Subcutaneous abdominal adipose tissue (tissue), 5 donors: ENCODE measurements around the gene LRP1B.

ENCODE experiments used
- H3K27ac ChIP-seq: one replicate; pipeline ENCODE4 v1.7.0; 2013; ENCODE audit warnings: low read depth, mild to moderate bottlenecking, inconsistent platforms, low read length, moderate library complexity
- H3K27me3 ChIP-seq, 5 donors: one replicate each; pipeline ENCODE4 v1.7.0; 2013; ENCODE audit warnings: low read length in 5 of 5, inconsistent platforms in 1 of 5; ENCODE audit not compliant: control insufficient read depth in 5 of 5, insufficient read depth in 4 of 5
- H3K36me3 ChIP-seq, 5 donors: one replicate each; pipeline ENCODE4 v1.7.0; 2013; ENCODE audit warnings: low read length in 5 of 5; ENCODE audit not compliant: control insufficient read depth in 5 of 5, insufficient read depth in 5 of 5
- H3K4me1 ChIP-seq, 5 donors: one replicate each; pipeline ENCODE4 v1.7.0; 2013; ENCODE audit warnings: low read length in 5 of 5, mild to moderate bottlenecking in 3 of 5, moderate library complexity in 1 of 5; ENCODE audit not compliant: control insufficient read depth in 5 of 5, insufficient read depth in 5 of 5
- H3K4me3 ChIP-seq, 5 donors: one replicate each; pipeline ENCODE4 v1.7.0; 2013; ENCODE audit warnings: low read length in 5 of 5, low read depth in 1 of 5
- H3K9ac ChIP-seq, 5 donors: one replicate each; pipeline ENCODE4 v1.7.0; 2013; ENCODE audit warnings: low read length in 5 of 5, mild to moderate bottlenecking in 4 of 5, moderate library complexity in 3 of 5
- H3K9me3 ChIP-seq, 5 donors: one replicate each; pipeline ENCODE4 v1.7.0; 2013; ENCODE audit warnings: low read length in 5 of 5; ENCODE audit not compliant: control insufficient read depth in 5 of 5
- donor health status: healthy.
- donor health status: healthy.
- donor health status: healthy.
- donor health status: healthy.
- donor health status: healthy.

Gene LRP1B

DNA sequence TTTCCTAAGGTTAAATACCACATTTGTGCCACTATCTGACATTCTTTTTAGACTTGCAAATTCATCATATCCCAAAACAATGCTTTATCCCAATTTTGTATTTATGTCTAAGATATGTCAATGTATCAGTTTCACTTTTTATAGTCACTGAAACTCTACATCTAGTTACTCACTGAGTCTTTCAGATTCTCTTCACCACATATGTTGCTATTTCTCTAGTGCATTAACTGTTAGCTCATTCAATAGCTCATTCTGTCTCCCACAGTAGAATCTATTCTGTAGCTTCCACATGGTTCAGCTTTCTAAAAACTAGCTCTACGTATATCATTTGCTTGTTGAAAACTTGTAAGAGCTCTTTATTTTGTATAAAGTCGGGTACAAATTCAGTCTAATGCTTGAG is 1930.1 kb downstream of the LRP1B start:
- no peak overlapping the region for H3K9ac ChIP-seq
- no peaks in the 10 kb centered on the region for H3K27me3 ChIP-seq
- peaks cover 0 to 6% (median 0%) of the 10 kb centered on the region in 5 donors for H3K4me1 ChIP-seq
- H3K27ac ChIP-seq, result no peak overlapping the region
- peaks cover 0 to 3% (median 0%) of the 10 kb centered on the region in 5 donors for H3K9me3 ChIP-seq
- H3K36me3 ChIP-seq, result no peaks in the 10 kb centered on the region
- no peak overlapping the region for H3K4me3 ChIP-seq

DNA sequence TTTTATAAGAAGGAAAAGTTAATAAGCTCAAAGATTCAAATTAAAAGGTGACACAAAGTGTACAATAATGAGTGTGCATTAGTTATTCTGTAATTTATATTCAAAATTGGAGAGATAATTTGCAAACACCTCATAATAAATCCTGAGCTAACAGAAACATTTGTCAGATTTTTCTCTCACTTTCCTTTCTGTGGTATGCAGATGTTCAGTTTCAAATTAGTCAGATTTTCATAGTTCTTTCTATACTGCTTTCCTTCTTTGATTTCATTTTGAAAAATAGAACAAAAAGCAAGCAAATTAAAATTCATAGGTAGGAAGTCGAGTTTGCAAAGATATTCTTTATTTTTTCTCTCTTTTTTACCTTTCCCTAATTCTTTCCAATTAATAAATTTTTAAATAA is 1930.5 kb downstream of the LRP1B start:
- Histone ChIP-seq H3K27ac (no peak overlapping the region), H3K4me1 (peaks cover 0 to 5% (median 0%) of the 10 kb centered on the region in 5 donors), H3K9me3 (peaks cover 0 to 3% (median 0%) of the 10 kb centered on the region in 5 donors), H3K36me3 (no peaks in the 10 kb centered on the region), H3K27me3 (no peaks in the 10 kb centered on the region), H3K4me3 (no peak overlapping the region), H3K9ac (no peak overlapping the region)

DNA sequence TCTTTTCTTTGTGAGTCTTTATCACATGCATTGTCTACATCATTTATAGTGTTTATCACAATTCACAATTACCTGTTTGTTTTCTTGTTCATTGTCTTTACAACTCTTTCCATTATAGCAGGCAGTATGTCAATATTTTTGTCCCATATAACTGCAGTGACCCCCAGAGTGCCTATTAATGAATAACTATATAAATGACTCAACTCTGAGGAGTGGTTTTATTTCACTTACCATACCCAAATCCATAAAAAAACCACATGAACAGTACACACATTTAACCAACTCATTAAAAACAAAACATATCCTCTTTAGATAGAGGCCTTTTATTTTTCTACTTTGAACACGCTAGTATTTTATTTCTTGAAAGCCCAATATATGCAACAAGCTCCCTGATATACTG is 1931.5 kb downstream of the LRP1B start:
- Histone ChIP-seq H3K9ac (no peak overlapping the region), H3K36me3 (no peaks in the 10 kb centered on the region), H3K27me3 (no peaks in the 10 kb centered on the region), H3K4me3 (no peak overlapping the region), H3K27ac (no peak overlapping the region), H3K4me1 (no peaks in the 10 kb centered on the region), H3K9me3 (peaks cover 0 to 3% (median 0%) of the 10 kb centered on the region in 5 donors)

DNA sequence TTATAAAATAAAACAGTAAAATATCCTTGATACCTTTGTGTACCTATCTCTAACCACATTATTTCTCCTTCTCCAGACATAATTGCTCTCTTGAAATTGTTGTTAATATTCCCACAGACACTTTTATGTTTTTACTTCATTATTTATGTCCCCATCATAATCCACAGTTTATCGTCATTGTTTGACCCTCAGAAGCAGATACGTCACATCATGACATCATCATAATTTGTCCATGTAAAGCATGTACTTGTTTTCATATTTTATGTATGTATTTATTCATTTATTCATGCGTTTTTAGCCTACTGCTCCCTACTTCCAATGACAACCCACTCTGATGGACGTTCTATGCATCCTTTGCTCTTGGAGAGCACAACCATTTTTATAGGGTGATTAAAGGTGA is 1943.7 kb downstream of the LRP1B start:
- Histone ChIP-seq H3K4me1 (peaks cover 0 to 2% (median 0%) of the 10 kb centered on the region in 5 donors), H3K4me3 (no peak overlapping the region), H3K9me3 (no peaks in the 10 kb centered on the region)

DNA sequence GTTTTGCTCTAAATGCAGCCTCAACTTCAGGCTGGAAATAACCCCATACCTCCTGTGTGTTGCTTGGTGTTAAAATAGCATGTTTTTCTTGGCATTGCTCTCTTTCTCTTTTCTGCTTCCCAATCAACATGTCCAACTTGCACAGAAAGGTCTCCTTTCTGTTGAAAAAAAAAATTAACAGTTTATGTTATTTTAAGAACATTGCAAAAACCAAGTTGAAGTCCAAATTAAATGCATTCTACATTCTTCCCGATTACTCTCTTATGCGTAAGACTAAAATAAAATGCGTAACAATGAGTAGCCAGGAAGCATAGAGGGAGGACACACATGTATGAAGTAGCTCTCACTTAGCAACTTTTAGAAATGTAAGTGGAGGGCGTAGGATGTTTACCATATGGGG is 1944.5 kb downstream of the LRP1B start:
- H3K9me3 ChIP-seq, result no peaks in the 10 kb centered on the region
- H3K4me3 ChIP-seq, result no peak overlapping the region
- H3K4me1 ChIP-seq, result peaks cover 0 to 2% (median 0%) of the 10 kb centered on the region in 5 donors
- no peaks in the 10 kb centered on the region for H3K36me3 ChIP-seq
- H3K27me3 ChIP-seq, result no peaks in the 10 kb centered on the region
- H3K9ac ChIP-seq, result no peak overlapping the region
- no peak overlapping the region for H3K27ac ChIP-seq

More for the DNA sequence above, 1943.7 kb downstream of the LRP1B start:
- Histone ChIP-seq H3K36me3 (no peaks in the 10 kb centered on the region), H3K9ac (no peak overlapping the region), H3K27me3 (no peaks in the 10 kb centered on the region), H3K27ac (no peak overlapping the region)

DNA sequence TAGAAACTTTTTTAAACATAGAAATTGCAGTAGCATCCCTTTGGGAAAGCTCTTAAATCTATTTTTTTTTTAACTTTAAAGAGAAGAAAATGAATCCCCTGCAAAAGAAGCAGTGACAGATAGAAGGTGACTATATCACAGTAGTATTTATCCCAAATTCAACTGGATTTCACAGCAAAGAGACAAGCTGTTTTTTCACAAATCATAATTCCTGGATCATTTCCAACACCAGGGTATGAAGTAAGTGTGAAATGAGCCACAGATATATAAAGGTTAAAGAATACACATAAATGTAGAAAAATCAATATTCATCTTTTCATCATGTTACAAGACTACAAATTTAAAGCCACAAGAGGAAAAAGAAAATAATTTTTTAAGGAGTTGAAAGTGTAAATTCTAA is 1945.7 kb downstream of the LRP1B start:
- Histone ChIP-seq H3K4me3 (no peak overlapping the region), H3K27me3 (no peaks in the 10 kb centered on the region), H3K36me3 (no peaks in the 10 kb centered on the region), H3K9me3 (no peaks in the 10 kb centered on the region), H3K4me1 (peaks cover 0 to 2% (median 0%) of the 10 kb centered on the region in 5 donors), H3K27ac (no peak overlapping the region), H3K9ac (no peak overlapping the region)

DNA sequence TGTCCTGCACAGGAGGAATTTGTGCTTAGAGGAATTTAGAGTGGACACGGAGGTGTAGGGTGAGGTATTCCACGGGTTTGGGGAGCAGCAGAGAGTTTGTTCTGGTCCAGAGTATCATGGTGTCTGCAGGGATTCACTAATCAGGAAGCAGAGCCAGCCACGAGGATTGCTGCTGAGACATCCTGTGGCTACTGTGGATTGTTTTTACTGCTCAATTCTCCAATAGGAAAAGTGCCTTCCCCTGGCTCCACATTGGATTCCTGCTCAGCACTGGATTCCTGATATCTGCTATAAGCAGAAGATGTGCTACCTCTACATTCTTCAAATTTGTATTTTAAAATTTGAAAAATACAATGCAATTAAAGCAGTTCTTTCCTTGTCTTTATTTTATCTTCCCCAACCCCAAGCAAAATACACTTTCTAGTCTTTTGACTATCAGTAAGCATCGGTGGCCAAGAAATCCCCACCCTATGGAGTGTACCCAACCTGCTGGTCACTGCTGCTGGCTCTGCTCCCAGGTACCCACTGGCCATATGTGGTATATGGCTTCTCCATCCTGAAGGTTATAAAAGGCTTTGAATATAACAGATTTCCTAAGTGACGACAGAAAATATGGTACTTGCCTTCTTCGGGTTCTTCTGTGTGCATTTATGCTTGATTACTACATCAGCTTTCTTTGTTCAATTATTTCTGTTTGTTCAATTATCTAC is 1947.6 kb downstream of the LRP1B start:
- Histone ChIP-seq H3K4me3 (no peak overlapping the region), H3K27me3 (no peaks in the 10 kb centered on the region), H3K27ac (no peak overlapping the region), H3K9me3 (no peaks in the 10 kb centered on the region), H3K36me3 (no peaks in the 10 kb centered on the region), H3K4me1 (peaks cover 0 to 5% (median 0%) of the 10 kb centered on the region in 5 donors), H3K9ac (no peak overlapping the region)
